NCI-H128 (cell line): Measurements from ENCODE around the gene SHFL.

Source experiments
- DNase-seq: peaks from one replicate; lab custom pipeline; 2025; ENCODE audit not compliant: unreplicated experiment; lab: John Stamatoyannopoulos, UW

SHFL gene

GRCh38 chr19:10132905-10133304 lies 46.8 kb downstream of the SHFL start:
- no peak for DNase-seq

DNA sequence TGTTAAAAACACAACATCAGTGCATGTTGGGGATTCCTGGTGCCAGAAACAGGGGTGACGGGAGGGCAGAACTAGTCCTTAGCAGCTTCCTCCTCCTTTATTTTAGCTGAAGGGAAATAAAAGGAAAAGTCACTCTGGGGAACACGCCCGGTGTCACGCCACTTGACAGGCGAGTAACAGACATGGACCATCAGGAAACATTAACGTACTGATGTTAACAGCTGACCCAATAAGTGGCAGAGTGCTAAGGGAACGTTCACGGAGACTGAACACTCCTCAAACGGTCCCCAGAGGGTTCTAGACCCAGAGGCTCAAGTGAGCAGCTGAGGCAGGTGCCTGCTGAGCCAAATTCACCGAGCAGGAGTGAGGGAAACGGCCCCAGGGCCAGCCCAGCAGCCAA lies 47.5 kb downstream of the SHFL start:
- no peak for DNase-seq

GRCh38 chr19:10134040-10134439 lies 47.9 kb downstream of the SHFL start:
- DNase-seq: no peak

DNA sequence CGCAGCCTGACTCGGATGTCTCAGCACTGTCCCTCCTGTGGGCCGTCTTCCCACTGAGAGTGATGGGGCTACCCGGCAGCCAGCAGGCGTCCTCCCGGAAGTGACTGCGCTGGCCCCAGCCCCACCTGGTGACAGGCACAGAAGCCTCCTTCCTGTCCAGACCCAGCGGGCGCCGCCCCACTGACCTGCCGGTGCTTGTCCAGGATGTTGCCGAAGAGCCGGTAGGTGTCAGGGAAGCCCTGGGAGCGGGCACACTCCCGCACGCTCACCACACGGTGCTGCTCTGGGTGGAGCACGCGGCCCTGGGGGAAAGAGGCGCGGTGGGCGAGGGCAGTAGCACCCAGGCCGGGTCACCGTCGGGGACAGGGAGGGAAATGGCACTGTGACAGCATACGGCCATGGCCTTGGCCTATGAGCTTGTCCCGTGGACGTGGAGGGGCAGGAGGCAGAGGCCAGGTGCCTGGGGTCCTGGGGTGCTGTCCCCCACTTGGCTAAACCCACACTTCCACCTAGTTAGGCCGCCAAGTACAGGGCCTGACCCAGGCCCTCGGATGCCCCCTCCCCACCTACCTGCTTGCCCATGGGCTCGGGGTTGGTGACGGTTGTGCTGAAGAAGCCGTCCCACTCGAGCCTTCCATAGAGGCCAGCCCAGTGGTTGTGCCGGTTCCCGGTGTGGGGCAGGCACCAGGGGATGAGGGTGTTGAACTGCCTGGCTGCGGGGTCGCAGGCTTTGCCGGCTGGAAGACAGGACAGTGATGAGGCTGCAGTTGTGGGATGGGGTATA lies 49.6 kb downstream of the SHFL start:
- DNase-seq: no peak

GRCh38 chr19:10136936-10137335 lies 50.8 kb downstream of the SHFL start:
- no peak for DNase-seq

- DNase-seq: no peak
These were observed 51.9 kb downstream of the SHFL start for GRCh38 chr19:10137751-10138682.

GRCh38 chr19:10138879-10139795 lies 53.0 kb downstream of the SHFL start:
- no peak for DNase-seq

- no peak for DNase-seq
These were observed 53.8 kb downstream of the SHFL start for GRCh38 chr19:10139952-10140351.

DNA sequence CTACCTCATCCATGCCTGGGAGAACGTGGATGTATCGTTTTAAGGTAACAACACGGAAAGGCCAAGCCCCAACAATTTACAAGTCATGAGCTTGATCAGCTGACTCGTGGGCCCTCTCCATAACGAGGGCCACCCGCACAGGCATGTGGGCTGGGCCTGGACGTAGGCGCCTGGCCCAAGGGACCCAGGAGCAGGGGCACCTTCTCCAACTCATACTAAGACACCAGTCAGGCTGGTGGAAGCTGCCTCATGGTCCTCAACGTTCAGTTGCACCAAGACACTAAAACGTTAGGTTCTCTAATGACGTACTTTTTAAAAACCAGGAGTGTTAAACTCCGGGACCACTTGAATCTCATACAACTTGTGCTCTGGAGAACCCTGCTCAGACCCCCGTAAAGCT lies 55.4 kb downstream of the SHFL start:
- no peak for DNase-seq

DNA sequence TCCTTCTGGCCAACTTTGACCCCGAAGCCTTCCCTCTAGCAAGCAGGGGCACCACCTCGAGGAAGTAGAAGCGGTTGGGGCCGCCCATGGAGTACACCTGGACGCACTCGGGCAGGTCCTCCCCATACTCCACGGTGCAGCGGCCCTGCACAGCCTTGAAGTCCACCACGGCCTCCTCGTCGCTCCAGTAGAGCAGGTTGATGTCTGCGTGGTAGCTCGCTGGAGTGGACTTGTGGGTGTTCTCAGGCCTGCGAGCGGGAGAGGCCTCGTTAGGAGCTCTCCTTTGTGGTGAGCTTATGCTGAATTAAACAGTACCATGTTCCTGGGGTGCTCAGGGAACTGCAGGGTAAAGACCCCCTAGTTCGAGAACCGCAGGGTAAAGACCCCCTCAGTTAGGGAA lies 55.9 kb downstream of the SHFL start:
- DNase-seq: no peak
